GM13977 (cell line): ENCODE measurements around the gene AGBL5.

Source experiments
- DNase-seq: peaks from one replicate; pipeline ENCODE4 v3.0.0; 2012; ENCODE audit warnings: low spot score
- CTCF ChIP-seq: IDR thresholded peaks from 2 replicates; pipeline ENCODE4 v1.5.1; 2012; ENCODE audit warnings: mild to moderate bottlenecking, control low read depth; ENCODE audit not compliant: insufficient read depth; ENCODE audit errors: extremely low read depth, missing control alignments
- in situ Hi-C: fragments of 300-500 bp; cut with MboI; formaldehyde crosslinking; loops from one replicate; pipeline ENCODE4 v1.12.0; 2022; ENCODE audit warnings: low sequenced_read_pairs, low pct_unique_long_range_greater_than_20kb, mixed read lengths, inconsistent platforms; ENCODE audit not compliant: unreplicated experiment

The AGBL5 gene

GRCh38 chr2:27069961-27070618, 18.6 kb downstream of the AGBL5 start:
- no peak for DNase-seq
- no peak for TF ChIP-seq CTCF
- in situ Hi-C loops, result no loop called here

- in situ Hi-C loops, result no loop called here
- TF ChIP-seq CTCF, result no peak
- DNase-seq, result no peak
Observed at GRCh38 chr2:27070653-27071276, 19.3 kb downstream of the AGBL5 start.

- in situ Hi-C loops, result no loop called here
- DNase-seq, result peak; percentile 99
- TF ChIP-seq CTCF, result no peak
Observed at GRCh38 chr2:27071277-27071989, 20.0 kb downstream of the AGBL5 start, which contains the start of gene OST4. OST4 (minus strand) TSS chr2:27071654.

GRCh38 chr2:27071990-27072830, 20.7 kb downstream of the AGBL5 start:
- peak; percentile 67 for DNase-seq
- no peak for TF ChIP-seq CTCF
- in situ Hi-C loops, result no loop called here

- in situ Hi-C loops, result no loop called here
Observed at GRCh38 chr2:27072920-27073319, 21.5 kb downstream of the AGBL5 start.

More at GRCh38 chr2:27072920-27073319, 21.5 kb downstream of the AGBL5 start:
- no peak for DNase-seq
- no peak for TF ChIP-seq CTCF
